Endothelial cell of umbilical vein (primary cell): ENCODE data around the gene ABI3.

Source experiments
- EZH2 ChIP-seq: IDR thresholded peaks from 2 replicates; pipeline ENCODE4 v1.6.1; 2012; ENCODE audit warnings: borderline replicate concordance, low read depth, mild to moderate bottlenecking, moderate library complexity, low read length, inconsistent platforms; ENCODE audit not compliant: severe bottlenecking
- GATA2 ChIP-seq: IDR thresholded peaks from 2 replicates; pipeline ENCODE4 v1.7.0; 2011; ENCODE audit warnings: low read depth, mild to moderate bottlenecking, moderate library complexity, mixed read lengths, low read length; ENCODE audit not compliant: insufficient read length, insufficient read depth
- JUN ChIP-seq: IDR thresholded peaks from 2 replicates; pipeline ENCODE4 v1.6.1; 2011; ENCODE audit warnings: borderline replicate concordance, low read depth; ENCODE audit not compliant: insufficient read length, insufficient read depth
- MYC ChIP-seq: IDR thresholded peaks from one replicate; pipeline ENCODE4 v1.6.1; 2011; ENCODE audit warnings: mild to moderate bottlenecking, low read depth, low read length
- POLR2A ChIP-seq: IDR thresholded peaks from 2 replicates; pipeline ENCODE4 v1.6.1; 2012; ENCODE audit warnings: low read depth, mild to moderate bottlenecking, control low read depth, low read length
- POLR2AphosphoS5 ChIP-seq: IDR thresholded peaks from 2 replicates; pipeline ENCODE4 v1.6.1; 2012; ENCODE audit warnings: low read depth, mild to moderate bottlenecking, control low read depth, low read length, moderate library complexity; ENCODE audit not compliant: insufficient read depth
- TF ChIP-seq, protein P1 (sequence below), 2 donors: IDR thresholded peaks; 1 replicate in 1 of 2; 2 replicates in 1 of 2; pipeline ENCODE4 v1.5.1; 2011; ENCODE audit warnings: low read length in 2 of 2, mild to moderate bottlenecking in 2 of 2, moderate library complexity in 2 of 2, control low read depth in 1 of 2, inconsistent platforms in 1 of 2, low read depth in 1 of 2; ENCODE audit not compliant: insufficient read depth in 1 of 2; ENCODE audit errors: extremely low read depth in 1 of 2

DNA sequence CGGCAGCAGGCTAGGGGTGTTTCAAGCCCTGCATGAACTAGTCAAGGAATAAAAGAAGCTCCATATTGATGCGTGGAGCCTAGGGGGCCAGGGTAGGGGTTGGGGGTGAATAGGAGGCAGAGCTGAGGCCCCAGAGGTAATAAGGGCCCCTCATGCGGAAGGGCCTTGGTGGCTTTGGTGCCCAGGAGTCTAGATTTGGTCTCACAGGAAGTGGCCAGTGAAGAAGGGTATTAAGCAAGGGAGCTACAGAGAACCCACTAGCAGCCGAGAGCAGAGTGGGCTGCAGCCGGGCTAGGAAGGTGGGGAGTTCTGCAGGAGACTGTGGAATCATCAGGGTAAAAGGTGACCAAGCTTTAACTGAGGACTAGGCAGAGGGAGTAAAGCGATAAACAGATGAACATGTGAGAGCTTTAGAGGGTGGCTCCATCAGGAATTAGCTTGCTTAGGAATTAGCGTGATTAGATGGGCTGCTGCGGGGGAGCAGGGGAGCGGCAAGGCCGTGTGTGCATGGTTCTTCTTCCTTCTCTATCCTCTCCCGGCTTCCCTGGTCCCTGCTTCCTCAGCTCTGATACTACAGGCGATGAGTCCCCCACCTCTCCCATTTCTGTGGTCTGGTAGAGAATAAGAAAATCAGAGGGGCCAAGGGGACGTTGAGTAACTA is 10.0 kb upstream of the ABI3 start:
- no peak for TF ChIP-seq EZH2
- no peak for TF ChIP-seq POLR2AphosphoS5
- TF ChIP-seq, protein P1, sequence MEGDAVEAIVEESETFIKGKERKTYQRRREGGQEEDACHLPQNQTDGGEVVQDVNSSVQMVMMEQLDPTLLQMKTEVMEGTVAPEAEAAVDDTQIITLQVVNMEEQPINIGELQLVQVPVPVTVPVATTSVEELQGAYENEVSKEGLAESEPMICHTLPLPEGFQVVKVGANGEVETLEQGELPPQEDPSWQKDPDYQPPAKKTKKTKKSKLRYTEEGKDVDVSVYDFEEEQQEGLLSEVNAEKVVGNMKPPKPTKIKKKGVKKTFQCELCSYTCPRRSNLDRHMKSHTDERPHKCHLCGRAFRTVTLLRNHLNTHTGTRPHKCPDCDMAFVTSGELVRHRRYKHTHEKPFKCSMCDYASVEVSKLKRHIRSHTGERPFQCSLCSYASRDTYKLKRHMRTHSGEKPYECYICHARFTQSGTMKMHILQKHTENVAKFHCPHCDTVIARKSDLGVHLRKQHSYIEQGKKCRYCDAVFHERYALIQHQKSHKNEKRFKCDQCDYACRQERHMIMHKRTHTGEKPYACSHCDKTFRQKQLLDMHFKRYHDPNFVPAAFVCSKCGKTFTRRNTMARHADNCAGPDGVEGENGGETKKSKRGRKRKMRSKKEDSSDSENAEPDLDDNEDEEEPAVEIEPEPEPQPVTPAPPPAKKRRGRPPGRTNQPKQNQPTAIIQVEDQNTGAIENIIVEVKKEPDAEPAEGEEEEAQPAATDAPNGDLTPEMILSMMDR (IDR thresholded peaks at IDR 0.05; ENCODE audit: extremely low read depth in 1 of 2, insufficient read depth in 1 of 2, low read depth in 1 of 2, low read length in 2 of 2): no peak
- TF ChIP-seq POLR2A: no peak
- TF ChIP-seq MYC: no peak
- TF ChIP-seq JUN: no peak
- no peak for TF ChIP-seq GATA2
